SKM-1 treated with dmso at 0.1 percent for 144 hours (cell line): ENCODE measurements around the gene VANGL2.

Experiments used
- DNase-seq: peaks from one replicate; lab custom pipeline; 2025; ENCODE audit not compliant: unreplicated experiment; lab: John Stamatoyannopoulos, UW

Gene VANGL2

DNA sequence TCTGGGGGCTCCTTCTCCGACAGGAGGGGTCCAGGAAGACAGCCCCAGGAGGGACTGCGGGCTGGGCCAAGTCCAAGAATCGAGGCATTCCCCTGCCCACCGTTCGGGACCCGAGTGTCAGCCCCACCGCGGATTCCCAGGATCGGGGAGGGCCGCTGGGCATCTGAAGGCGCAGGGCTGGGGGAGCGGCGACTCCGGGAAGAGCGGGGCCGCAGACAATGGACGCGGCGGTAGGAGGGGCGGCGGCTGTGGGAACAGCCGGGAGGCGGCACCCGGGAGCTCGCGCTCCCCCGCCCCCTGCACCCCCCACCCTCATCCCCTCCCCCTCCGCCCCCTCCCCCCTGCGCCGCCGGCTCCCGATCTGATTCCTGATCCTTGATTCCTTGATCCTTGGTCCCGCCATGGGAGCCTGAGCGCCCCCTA is at the start of gene VANGL2:
Gene VANGL2 (plus strand): TSS at position 342 of the 423 bp plus-strand sequence. CDS start 15,274 bp downstream, outside the sequence.
- DNase-seq: peak; percentile 22

DNA sequence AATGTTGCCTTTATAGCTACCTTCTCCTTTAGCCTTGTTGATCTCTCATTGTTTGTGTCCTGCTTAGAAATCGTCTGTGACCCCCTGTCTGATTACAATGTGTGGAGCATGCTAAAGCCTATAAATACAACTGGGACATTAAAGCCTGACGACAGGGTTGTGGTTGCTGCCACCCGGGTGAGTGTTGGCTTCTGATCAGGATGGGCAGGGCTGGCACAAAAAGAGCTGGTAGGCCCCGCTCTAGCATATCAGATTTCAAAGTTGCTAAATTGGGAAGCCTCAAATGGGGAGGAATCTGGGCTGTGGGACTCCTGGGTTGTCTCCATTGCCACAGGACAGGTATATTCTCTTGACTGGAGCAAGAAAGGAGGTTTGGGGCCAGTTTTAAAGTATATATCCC is 48.7 kb upstream of the VANGL2 start:
- DNase-seq: no peak

- DNase-seq: no peak
Measured at GRCh38 chr1:160352555-160352954, 47.8 kb upstream of the VANGL2 start.

- DNase-seq: no peak
Measured at GRCh38 chr1:160353223-160353622, 47.1 kb upstream of the VANGL2 start.

GRCh38 chr1:160354388-160354985 is 45.9 kb upstream of the VANGL2 start:
- peak; percentile 48 for DNase-seq

- DNase-seq: no peak
Measured at GRCh38 chr1:160357286-160358002, 42.9 kb upstream of the VANGL2 start.

DNA sequence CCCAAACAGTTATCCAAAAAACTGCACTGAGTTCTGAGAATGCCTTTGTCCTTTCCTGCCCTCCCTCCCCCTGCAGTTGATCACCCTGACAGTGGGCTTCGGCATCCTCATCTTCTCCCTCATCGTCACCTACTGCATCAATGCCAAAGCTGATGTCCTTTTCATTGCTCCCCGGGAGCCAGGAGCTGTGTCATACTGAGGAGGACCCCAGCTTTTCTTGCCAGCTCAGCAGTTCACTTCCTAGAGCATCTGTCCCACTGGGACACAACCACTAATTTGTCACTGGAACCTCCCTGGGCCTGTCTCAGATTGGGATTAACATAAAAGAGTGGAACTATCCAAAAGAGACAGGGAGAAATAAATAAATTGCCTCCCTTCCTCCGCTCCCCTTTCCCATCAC is 42.3 kb upstream of the VANGL2 start:
- no peak for DNase-seq

DNA sequence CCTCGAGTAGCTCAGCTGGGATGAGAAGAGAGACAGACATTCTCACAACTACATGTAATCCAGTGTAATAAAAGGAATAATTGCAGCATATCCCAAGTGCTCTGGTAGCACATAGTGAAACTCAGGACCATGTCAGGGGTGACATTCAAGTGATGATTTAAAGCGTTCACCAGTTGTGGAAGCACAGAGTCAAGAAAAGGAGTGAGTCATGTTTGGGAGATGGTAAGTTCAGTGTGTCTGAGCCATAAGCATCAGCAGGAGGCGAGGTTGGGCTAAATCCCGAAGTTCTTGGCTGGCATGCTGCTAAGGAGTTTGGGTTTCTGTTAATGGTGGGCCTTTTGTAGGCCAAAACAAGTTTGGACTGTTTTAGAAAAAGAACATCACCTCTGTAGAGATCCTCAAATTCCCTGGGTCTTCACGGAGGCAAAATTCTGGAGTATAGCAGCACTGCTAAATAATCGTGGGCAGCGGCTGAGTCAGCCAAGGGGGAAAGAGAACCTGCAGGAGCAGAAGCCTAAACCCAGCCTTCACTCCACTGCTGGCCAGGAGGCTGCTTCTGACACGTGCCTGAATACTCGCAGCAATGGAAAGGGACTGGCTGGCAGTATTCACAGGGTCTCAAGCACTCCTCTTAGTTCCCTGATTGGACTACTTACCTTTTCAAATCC is 40.7 kb upstream of the VANGL2 start:
- DNase-seq: no peak

GRCh38 chr1:160360227-160360695 is 40.1 kb upstream of the VANGL2 start:
- no peak for DNase-seq

- no peak for DNase-seq
Measured at GRCh38 chr1:160361199-160361598, 39.2 kb upstream of the VANGL2 start.

DNA sequence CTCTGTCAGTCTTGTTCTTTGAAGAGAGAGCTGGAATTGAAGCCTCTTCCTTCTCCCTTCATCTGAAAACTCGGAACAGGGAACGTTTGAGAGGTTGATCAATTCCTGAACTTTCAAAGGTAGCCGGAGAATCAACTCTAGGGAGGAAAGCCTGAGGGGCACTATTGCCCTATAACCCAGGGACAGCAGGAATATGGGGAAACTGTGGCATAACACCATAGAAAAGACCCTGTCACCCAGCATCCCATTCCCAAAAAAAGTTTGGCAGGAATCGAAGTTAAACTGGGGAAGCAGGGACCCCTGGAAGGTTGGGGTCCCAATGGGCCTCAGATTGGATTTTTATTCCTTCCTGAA is 38.6 kb upstream of the VANGL2 start:
- DNase-seq: no peak

DNA sequence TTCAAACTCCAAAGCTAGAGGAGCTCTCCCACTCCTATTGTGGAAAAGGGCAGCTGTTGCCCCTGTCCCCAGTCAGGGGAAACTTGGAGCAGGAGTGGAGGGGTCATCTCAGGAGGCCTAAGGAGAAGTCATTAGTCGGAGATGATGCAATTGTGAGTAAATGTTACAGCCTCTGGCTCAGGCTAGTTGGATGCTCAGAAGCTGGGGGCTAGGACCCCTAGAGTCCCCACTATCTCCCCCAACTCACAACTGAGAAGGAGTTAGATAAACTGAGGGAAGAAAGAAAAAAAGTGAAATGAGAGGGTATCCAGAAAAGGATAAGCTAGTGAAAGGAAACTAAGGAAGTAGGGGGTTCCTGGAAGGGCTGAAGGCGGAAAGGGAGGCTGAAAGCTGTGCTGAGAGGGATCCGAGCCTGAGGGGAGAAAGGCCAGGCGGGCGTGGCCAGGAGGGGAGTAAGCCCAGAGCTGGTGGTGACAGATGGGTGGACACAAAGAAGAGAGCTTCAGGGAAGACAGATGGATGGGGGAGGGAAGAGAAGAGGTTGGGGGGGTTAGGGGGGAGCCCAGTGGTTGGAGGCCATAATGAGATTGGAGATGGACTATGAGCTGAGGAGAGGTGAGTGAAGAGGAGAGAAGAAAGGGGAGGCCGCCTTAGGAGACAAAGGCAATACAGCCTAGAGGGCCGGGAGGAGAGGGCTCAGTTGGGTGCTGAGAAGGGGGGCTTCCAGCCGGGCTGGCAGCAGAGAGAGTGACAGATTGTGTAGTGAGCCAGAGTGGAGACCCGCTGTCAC is 38.0 kb upstream of the VANGL2 start:
- DNase-seq: peak; percentile 13

- no peak for DNase-seq
Measured at GRCh38 chr1:160363010-160363409, 37.4 kb upstream of the VANGL2 start.

GRCh38 chr1:160363951-160364735 is 36.2 kb upstream of the VANGL2 start:
- DNase-seq: no peak

DNA sequence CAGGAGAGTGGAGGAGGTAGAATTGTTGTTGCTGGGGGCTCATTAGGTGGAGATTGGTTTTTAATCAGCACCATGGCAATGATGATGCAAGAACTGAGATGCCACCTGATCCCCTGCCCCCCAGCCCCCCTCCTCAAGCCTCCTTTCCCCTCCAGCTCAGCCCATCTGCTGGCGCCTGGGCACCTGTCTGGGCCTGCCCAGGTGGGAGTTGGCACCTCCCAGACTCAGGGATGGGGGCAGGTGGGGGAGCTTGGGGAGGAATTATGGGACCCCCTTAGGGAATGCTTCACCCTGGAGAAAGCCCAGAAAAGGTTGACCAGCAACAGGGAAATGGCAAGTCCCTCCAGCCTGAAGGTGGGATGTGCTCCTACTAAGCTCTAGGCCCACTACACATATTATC is 35.0 kb upstream of the VANGL2 start:
- no peak for DNase-seq

GRCh38 chr1:160366731-160367515 is 33.4 kb upstream of the VANGL2 start, which contains the start of gene NHLH1:
Gene NHLH1, plus strand, starts transcription at chr1:160367071. Its CDS starts 3,661 bp downstream, at chr1:160370732.
- DNase-seq: no peak

DNA sequence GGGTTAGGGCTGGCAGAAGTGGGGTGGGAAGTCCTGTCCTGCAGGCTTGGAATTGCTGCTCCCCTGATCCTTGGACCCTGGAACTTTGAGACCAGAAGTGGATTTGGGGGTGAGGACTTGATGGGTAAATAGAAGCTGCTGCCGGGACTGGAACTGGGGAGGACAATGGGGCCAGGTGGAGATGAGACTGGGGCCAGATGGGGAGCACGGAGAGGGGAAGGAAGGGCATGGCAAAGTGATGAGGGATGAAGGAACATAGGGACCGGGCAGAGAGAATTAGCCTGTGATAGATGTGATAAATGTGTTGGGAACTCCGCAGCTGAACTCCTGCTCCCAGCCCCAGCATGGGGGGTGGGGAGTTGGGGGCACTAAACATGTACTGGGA is 32.9 kb upstream of the VANGL2 start:
- no peak for DNase-seq

DNA sequence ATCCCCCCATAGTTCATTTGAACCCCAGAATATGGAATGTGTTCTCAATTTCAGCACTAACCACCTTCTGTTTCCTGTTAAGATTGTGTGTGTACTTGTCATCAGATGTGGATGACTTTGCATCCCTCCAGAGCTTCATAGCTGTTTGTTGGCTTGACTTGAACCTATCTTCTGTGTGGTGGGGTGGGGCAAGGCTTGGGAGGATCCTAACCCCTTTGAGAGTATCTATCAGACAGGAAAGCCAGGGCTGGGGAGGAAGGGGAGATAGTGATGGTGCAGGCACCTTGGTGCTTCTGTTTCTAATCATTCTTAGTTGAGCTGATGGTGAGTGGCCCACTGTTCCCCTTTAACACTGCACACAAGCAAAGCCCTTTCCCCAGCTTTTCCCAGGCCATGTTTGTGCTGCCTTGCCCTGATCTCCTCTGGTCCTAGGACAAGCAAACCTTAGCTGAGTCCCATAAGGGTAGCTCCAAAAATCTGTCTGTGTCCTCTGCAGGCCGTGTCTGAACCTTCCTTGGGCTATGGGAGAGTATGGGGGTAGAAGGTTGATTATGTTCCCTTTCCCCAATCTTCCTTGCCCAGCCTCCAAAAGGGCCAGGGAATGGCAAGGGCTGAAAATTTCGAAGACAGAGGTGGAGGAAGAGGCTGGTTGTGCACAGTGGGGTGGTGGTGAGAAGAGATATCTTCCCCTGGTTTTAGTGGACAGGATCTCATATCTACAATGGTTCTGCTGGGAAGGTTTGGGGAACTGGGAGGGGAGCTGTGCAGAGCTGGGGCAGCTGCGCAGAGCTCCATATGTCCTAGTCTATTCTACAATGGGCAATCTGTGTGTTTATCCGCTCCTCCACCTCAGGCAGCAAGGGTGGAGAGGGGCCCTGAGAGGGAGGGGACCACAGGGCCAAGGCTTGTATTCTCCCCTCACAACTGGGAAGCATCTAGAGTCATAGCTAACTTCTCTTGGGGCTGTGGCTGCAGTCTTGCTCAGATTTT is 32.1 kb upstream of the VANGL2 start:
- no peak for DNase-seq

GRCh38 chr1:160369087-160369486 is 31.3 kb upstream of the VANGL2 start:
- DNase-seq: no peak
